Endometrial microvascular endothelial cells (primary cell): Measurements from ENCODE around the gene DNAI4. TPM values are rescaled to one million over a fixed set of nuclear protein-coding genes. Genes with fewer than 3 reads are reported as not detected.
"Not testable (repeated sequence)": the region's sequence is repeated elsewhere in the genome, so short reads cannot be mapped to it uniquely, and the experiment has no call there.

ENCODE experiments used
- in situ Hi-C: cut with HindIII; loops from 2 replicates; pipeline ENCODE4 v1.10.0; 2017; ENCODE audit warnings: low sequenced_read_pairs, low pct_unique_long_range_greater_than_20kb; ENCODE audit errors: inconsistent ontology term
- total RNA-seq: library from RNA; depleted of rRNA; stranded (reverse); fragments of >200 nt; gene quantifications from one replicate; pipeline ENCODE4 v1.2.3, GENCODE V29; 2015; ENCODE audit errors: inconsistent ontology term

Gene DNAI4
- total RNA-seq, 1 donor from 2014 or later: 1.7 TPM

GRCh38 chr1:66852870-66853269 lies 71.8 kb downstream of the DNAI4 start:
- in situ Hi-C loops: no loop called here

- in situ Hi-C loops: no loop called here
Measured at GRCh38 chr1:66850989-66851388, 73.7 kb downstream of the DNAI4 start.

GRCh38 chr1:66848193-66848592 lies 76.5 kb downstream of the DNAI4 start:
- in situ Hi-C loops: no loop called here

- in situ Hi-C loops: no loop called here
Measured at GRCh38 chr1:66840929-66841328, 83.7 kb downstream of the DNAI4 start.

GRCh38 chr1:66834926-66835325 lies 89.7 kb downstream of the DNAI4 start:
- in situ Hi-C loops: no loop called here

GRCh38 chr1:66833112-66833511 lies 91.5 kb downstream of the DNAI4 start:
- in situ Hi-C loops: no loop called here

GRCh38 chr1:66831529-66832239 lies 93.0 kb downstream of the DNAI4 start:
- in situ Hi-C loops: no loop called here

- in situ Hi-C loops: no loop called here
Measured at GRCh38 chr1:66824771-66825170, 99.9 kb downstream of the DNAI4 start.

GRCh38 chr1:66809736-66810326 lies 114.8 kb downstream of the DNAI4 start:
- in situ Hi-C loops: no loop called here

GRCh38 chr1:66809245-66809644 lies 115.4 kb downstream of the DNAI4 start:
- in situ Hi-C loops: no loop called here

GRCh38 chr1:66795839-66796238 lies 128.8 kb downstream of the DNAI4 start:
- in situ Hi-C loops: not testable (repeated sequence)

GRCh38 chr1:66791621-66792610 lies 132.7 kb downstream of the DNAI4 start:
- in situ Hi-C loops: no loop called here

- in situ Hi-C loops: no loop called here
Measured at GRCh38 chr1:66788231-66788939, 136.3 kb downstream of the DNAI4 start.

- in situ Hi-C loops: no loop called here
Measured at GRCh38 chr1:66787641-66788040, 137.0 kb downstream of the DNAI4 start.

- in situ Hi-C loops: not testable (repeated sequence)
Measured at GRCh38 chr1:66785800-66786199, 138.9 kb downstream of the DNAI4 start.

GRCh38 chr1:66779475-66780078 lies 145.1 kb downstream of the DNAI4 start:
- in situ Hi-C loops: no loop called here

GRCh38 chr1:66778969-66779368 lies 145.7 kb downstream of the DNAI4 start:
- in situ Hi-C loops: no loop called here

GRCh38 chr1:66778266-66778665 lies 146.4 kb downstream of the DNAI4 start:
- in situ Hi-C loops: no loop called here

GRCh38 chr1:66777831-66778230 lies 146.8 kb downstream of the DNAI4 start:
- in situ Hi-C loops: no loop called here
